Measurements from ENCODE around the gene ATP1A1. TPM values are rescaled to one million over a fixed set of nuclear protein-coding genes. Genes with fewer than 3 reads are reported as not detected.

ATP1A1 gene
- total and polyA plus RNA-seq, 9 of the 15 experiments (the other 6 are each of a cell fraction or from before 2014, with no cell fraction given), result 99.3 to 513 (median 234) TPM

DNA sequence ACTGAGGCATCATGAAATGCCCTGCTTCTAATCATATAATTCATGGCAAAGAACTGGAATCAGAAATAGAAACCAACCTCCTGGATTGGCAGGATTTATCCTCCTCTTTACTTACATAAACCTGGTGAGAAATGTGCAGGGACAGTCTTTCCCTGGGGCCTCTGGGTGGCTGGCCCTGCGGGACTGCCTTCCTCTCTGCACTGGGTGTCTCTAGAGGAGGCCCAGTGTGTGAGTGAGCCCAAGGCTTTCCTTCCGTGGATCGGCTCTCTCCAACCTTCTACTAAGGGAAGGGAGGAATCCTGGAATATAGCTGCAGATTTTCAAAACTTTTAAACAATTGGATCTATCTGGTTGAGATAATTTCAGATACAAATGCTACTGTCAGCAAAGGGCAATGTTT, 11.4 kb upstream of the ATP1A1 start:
- peaks cover 3 to 5% of the 10 kb centered on the region in 2 experiments; a peak in 3 of 5 replicates for H3K27me3 ChIP-seq (ENCODE audit: control insufficient read depth in 2 of 2, insufficient read depth in 2 of 2, low read length in 2 of 2)
- no peaks in the 10 kb centered on the region for H3K9me1 ChIP-seq (ENCODE audit: control insufficient read depth, insufficient read depth, low read length)
- H2AFZ ChIP-seq (ENCODE audit: low read depth, low read length), result no peak overlapping the region
- no peak overlapping the region for H3K4me2 ChIP-seq (ENCODE audit: insufficient read depth, low read length)
- H3K36me3 ChIP-seq (ENCODE audit: control insufficient read depth, insufficient read depth, low read length), result no peaks in the 10 kb centered on the region
- no peaks in the 10 kb centered on the region for H3K9me3 ChIP-seq (replicated peaks; ENCODE audit: control insufficient read depth, insufficient read depth, low read depth, low read length)
- in situ Hi-C loops (cut with MboI), result loop anchor here (5.0 kb wide), 1 partner anchor 121 kb away; no protein-coding TSS in a partner anchor
- no peak overlapping the region for H3K27ac ChIP-seq (ENCODE audit: extremely low read depth, low read depth, low read length)
- ChIA-PET POLR2A (no interaction called here), CTCF (ENCODE audit: low intra/inter-chr PET ratio) (interaction anchor here (0.7 to 3.3 kb wide), 3 partner anchors 114 to 138 kb away, joined by 3 to 33 read pairs (median 6); no protein-coding TSS in a partner anchor)
- ATAC-seq, result peak; percentile 56
- no peak for DNase-seq (ENCODE audit: extremely low read depth in 1 of 4, low spot score in 3 of 4)
- no peaks in the 10 kb centered on the region for H3K79me2 ChIP-seq (ENCODE audit: control insufficient read depth, insufficient read depth, low read length)
- H3K9ac ChIP-seq (ENCODE audit: insufficient read depth in 1 of 2, low read depth in 2 of 2, low read length in 2 of 2), result no peak overlapping the region
- no peaks in the 10 kb centered on the region; a peak in 1 of 5 replicates for H3K4me1 ChIP-seq (replicated peaks in 1 of 2; ENCODE audit: control insufficient read depth in 2 of 2, insufficient read depth in 2 of 2, low read length in 2 of 2)
- no peak overlapping the region for H3K4me3 ChIP-seq
- no peaks in the 10 kb centered on the region for H4K20me1 ChIP-seq (replicated peaks; ENCODE audit: control insufficient read depth, insufficient read depth, low read length)
- no TSS peak for BruUV-seq (replicated peaks)
- FAIRE-seq, result no peak
- intact Hi-C loops (cut with micrococcal nuclease), result loop anchor here (1.0 to 5.0 kb wide), 2 partner anchors 124 to 209 kb away; no protein-coding TSS in a partner anchor
- 38% methylated on average over 3 of the region's 3 CpGs for WGBS (ENCODE audit: insufficient coverage, low coverage, missing lambda C conversion rate)
- no peak for TF ChIP-seq ESRRA (IDR thresholded peaks at IDR 0.05; ENCODE audit: borderline replicate concordance, low read depth)
- TF ChIP-seq CBFA2T2 (conservative IDR thresholded peaks at IDR 0.05), result no peak
- TF ChIP-seq, protein P1, sequence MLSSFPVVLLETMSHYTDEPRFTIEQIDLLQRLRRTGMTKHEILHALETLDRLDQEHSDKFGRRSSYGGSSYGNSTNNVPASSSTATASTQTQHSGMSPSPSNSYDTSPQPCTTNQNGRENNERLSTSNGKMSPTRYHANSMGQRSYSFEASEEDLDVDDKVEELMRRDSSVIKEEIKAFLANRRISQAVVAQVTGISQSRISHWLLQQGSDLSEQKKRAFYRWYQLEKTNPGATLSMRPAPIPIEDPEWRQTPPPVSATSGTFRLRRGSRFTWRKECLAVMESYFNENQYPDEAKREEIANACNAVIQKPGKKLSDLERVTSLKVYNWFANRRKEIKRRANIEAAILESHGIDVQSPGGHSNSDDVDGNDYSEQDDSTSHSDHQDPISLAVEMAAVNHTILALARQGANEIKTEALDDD (IDR thresholded peaks at IDR 0.05), result no peak
- TF ChIP-seq RFX1 (IDR thresholded peaks at IDR 0.05), result no peak
- TF ChIP-seq MEF2A (IDR thresholded peaks at IDR 0.05; ENCODE audit: control insufficient read depth, low read depth, low read length), result no peak
- TF ChIP-seq, protein P2, sequence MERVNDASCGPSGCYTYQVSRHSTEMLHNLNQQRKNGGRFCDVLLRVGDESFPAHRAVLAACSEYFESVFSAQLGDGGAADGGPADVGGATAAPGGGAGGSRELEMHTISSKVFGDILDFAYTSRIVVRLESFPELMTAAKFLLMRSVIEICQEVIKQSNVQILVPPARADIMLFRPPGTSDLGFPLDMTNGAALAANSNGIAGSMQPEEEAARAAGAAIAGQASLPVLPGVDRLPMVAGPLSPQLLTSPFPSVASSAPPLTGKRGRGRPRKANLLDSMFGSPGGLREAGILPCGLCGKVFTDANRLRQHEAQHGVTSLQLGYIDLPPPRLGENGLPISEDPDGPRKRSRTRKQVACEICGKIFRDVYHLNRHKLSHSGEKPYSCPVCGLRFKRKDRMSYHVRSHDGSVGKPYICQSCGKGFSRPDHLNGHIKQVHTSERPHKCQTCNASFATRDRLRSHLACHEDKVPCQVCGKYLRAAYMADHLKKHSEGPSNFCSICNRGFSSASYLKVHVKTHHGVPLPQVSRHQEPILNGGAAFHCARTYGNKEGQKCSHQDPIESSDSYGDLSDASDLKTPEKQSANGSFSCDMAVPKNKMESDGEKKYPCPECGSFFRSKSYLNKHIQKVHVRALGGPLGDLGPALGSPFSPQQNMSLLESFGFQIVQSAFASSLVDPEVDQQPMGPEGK (CRISPR knock-in tag; IDR thresholded peaks at IDR 0.05; ENCODE audit: borderline replicate concordance), result no peak
- TF ChIP-seq HEY1 (CRISPR knock-in tag; IDR thresholded peaks at IDR 0.05; ENCODE audit: borderline replicate concordance), result no peak
- TF ChIP-seq HES1 (IDR thresholded peaks at IDR 0.05; ENCODE audit: low read depth), result no peak
- TF ChIP-seq, protein P3, sequence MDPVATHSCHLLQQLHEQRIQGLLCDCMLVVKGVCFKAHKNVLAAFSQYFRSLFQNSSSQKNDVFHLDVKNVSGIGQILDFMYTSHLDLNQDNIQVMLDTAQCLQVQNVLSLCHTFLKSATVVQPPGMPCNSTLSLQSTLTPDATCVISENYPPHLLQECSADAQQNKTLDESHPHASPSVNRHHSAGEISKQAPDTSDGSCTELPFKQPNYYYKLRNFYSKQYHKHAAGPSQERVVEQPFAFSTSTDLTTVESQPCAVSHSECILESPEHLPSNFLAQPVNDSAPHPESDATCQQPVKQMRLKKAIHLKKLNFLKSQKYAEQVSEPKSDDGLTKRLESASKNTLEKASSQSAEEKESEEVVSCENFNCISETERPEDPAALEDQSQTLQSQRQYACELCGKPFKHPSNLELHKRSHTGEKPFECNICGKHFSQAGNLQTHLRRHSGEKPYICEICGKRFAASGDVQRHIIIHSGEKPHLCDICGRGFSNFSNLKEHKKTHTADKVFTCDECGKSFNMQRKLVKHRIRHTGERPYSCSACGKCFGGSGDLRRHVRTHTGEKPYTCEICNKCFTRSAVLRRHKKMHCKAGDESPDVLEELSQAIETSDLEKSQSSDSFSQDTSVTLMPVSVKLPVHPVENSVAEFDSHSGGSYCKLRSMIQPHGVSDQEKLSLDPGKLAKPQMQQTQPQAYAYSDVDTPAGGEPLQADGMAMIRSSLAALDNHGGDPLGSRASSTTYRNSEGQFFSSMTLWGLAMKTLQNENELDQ (CRISPR knock-in tag; IDR thresholded peaks at IDR 0.05; ENCODE audit: borderline replicate concordance), result no peak
- no peak for TF ChIP-seq CREB3L1 (IDR thresholded peaks at IDR 0.05; ENCODE audit: borderline replicate concordance, low read depth)
- TF ChIP-seq DNMT1 (IDR thresholded peaks at IDR 0.05), result no peak
- TF ChIP-seq SREBF1 (IDR thresholded peaks at IDR 0.05; ENCODE audit: borderline replicate concordance, low read depth, low read length), result no peak
- no peak for TF ChIP-seq DIDO1 (tag; IDR thresholded peaks at IDR 0.05; ENCODE audit: low read depth)
- no peak for TF ChIP-seq U2AF1 (optimal IDR thresholded peaks at IDR 0.05; ENCODE audit: low read depth, low read length)
- no peak for TF ChIP-seq MECOM (CRISPR knock-in tag; IDR thresholded peaks at IDR 0.05)
- TF ChIP-seq ZNF165 (CRISPR knock-in tag; IDR thresholded peaks at IDR 0.05; ENCODE audit: borderline replicate concordance), result no peak
